Parathyroid adenoma (tissue), 2 donors: ENCODE data around the gene C1QTNF8.

Experiments
- H2AFZ ChIP-seq: fragments of 300-600 bp; sonication (generic); one replicate; pipeline ENCODE4 v1.7.0; 2017; ENCODE audit warnings: antibody characterized with exemption, mild to moderate bottlenecking
- H3K27ac ChIP-seq: fragments of 300-600 bp; sonication (generic); one replicate; pipeline ENCODE4 v1.7.0; 2017
- H3K27me3 ChIP-seq: fragments of 300-600 bp; sonication (generic); one replicate; pipeline ENCODE4 v1.7.0; 2017; ENCODE audit warnings: low read length; ENCODE audit not compliant: control insufficient read depth, insufficient read depth
- H3K36me3 ChIP-seq: fragments of 300-600 bp; sonication (generic); one replicate; pipeline ENCODE4 v1.7.0; 2017; ENCODE audit warnings: low read length; ENCODE audit not compliant: control insufficient read depth, insufficient read depth
- H3K4me1 ChIP-seq: fragments of 300-600 bp; sonication (generic); one replicate; pipeline ENCODE4 v1.7.0; 2017; ENCODE audit warnings: control low read depth
- H3K4me2 ChIP-seq: fragments of 300-600 bp; sonication (generic); one replicate; pipeline ENCODE4 v1.7.0; 2017; ENCODE audit warnings: low read length
- H3K4me3 ChIP-seq: fragments of 300-600 bp; sonication (generic); one replicate; pipeline ENCODE4 v1.7.0; 2017; ENCODE audit warnings: low read depth, low read length
- H3K79me2 ChIP-seq: fragments of 300-600 bp; sonication (generic); one replicate; pipeline ENCODE4 v1.7.0; 2017; ENCODE audit warnings: control low read depth
- H3K9ac ChIP-seq: fragments of 300-600 bp; sonication (generic); one replicate; pipeline ENCODE4 v1.7.0; 2017; ENCODE audit warnings: mild to moderate bottlenecking
- H3K9me3 ChIP-seq: fragments of 300-600 bp; sonication (generic); one replicate; pipeline ENCODE4 v1.7.0; 2017; ENCODE audit warnings: low read length; ENCODE audit not compliant: control insufficient read depth
- CTCF ChIP-seq: fragments of 300-600 bp; sonication (generic); IDR thresholded peaks from one replicate; pipeline ENCODE4 v1.7.0; 2017; ENCODE audit warnings: antibody characterized with exemption, mild to moderate bottlenecking
- donor health status: primary hyperparathyroidism.

Gene C1QTNF8

GRCh38 chr16:1142911-1143310 is 46.9 kb upstream of the C1QTNF8 start:
- Histone ChIP-seq H3K79me2 (no peaks in the 10 kb centered on the region), H3K9ac (no peak overlapping the region), H3K4me3 (no peak overlapping the region), H3K4me2 (no peak overlapping the region), H2AFZ (no peak overlapping the region), H3K27me3 (no peaks in the 10 kb centered on the region), H3K9me3 (no peaks in the 10 kb centered on the region), H3K36me3 (no peaks in the 10 kb centered on the region), H3K4me1 (no peaks in the 10 kb centered on the region), H3K27ac (no peak overlapping the region)
- TF ChIP-seq CTCF: no peak

GRCh38 chr16:1141716-1142115 is 45.7 kb upstream of the C1QTNF8 start:
- no peaks in the 10 kb centered on the region for H3K9me3 ChIP-seq
- H3K9ac ChIP-seq: no peak overlapping the region

GRCh38 chr16:1141191-1141590 is 45.1 kb upstream of the C1QTNF8 start:
- Histone ChIP-seq H2AFZ (no peak overlapping the region), H3K27ac (no peak overlapping the region), H3K4me2 (no peak overlapping the region), H3K79me2 (no peaks in the 10 kb centered on the region), H3K9ac (no peak overlapping the region), H3K27me3 (no peaks in the 10 kb centered on the region), H3K4me1 (no peaks in the 10 kb centered on the region), H3K4me3 (no peak overlapping the region), H3K9me3 (no peaks in the 10 kb centered on the region), H3K36me3 (no peaks in the 10 kb centered on the region)
- no peak for TF ChIP-seq CTCF

More at GRCh38 chr16:1141716-1142115, 45.7 kb upstream of the C1QTNF8 start:
- no peaks in the 10 kb centered on the region for H3K79me2 ChIP-seq
- no peak overlapping the region for H3K4me2 ChIP-seq
- H2AFZ ChIP-seq: no peak overlapping the region
- no peak overlapping the region for H3K27ac ChIP-seq
- no peaks in the 10 kb centered on the region for H3K27me3 ChIP-seq
- no peak for TF ChIP-seq CTCF
- H3K36me3 ChIP-seq: no peaks in the 10 kb centered on the region
- H3K4me3 ChIP-seq: no peak overlapping the region
- H3K4me1 ChIP-seq: no peaks in the 10 kb centered on the region

- no peak overlapping the region for H3K4me3 ChIP-seq
These were observed 44.6 kb upstream of the C1QTNF8 start for GRCh38 chr16:1140582-1141162.

More at GRCh38 chr16:1140582-1141162, 44.6 kb upstream of the C1QTNF8 start:
- no peak overlapping the region for H3K9ac ChIP-seq
- no peak overlapping the region for H3K27ac ChIP-seq
- H3K79me2 ChIP-seq: no peaks in the 10 kb centered on the region
- H3K4me1 ChIP-seq: no peaks in the 10 kb centered on the region
- no peak for TF ChIP-seq CTCF
- no peaks in the 10 kb centered on the region for H3K9me3 ChIP-seq
- no peaks in the 10 kb centered on the region for H3K27me3 ChIP-seq
- H3K4me2 ChIP-seq: no peak overlapping the region
- H3K36me3 ChIP-seq: no peaks in the 10 kb centered on the region
- no peak overlapping the region for H2AFZ ChIP-seq
